GM10248 (cell line): ENCODE measurements around the gene AHNAK.

Experiments
- CTCF ChIA-PET: fragments of 300-600 bp; sonication (Branson Sonifier 250); formaldehyde crosslinking; extraction: SDS; loops from one replicate; lab custom pipeline; 2021; ENCODE audit warnings: antibody characterized with exemption; lab: Yijun Ruan, JAX
- POLR2A ChIA-PET: fragments of 350-650 bp; sonication (Branson Sonifier 250); formaldehyde crosslinking; extraction: SDS; loops from one replicate; lab custom pipeline; 2020; ENCODE audit warnings: antibody characterized with exemption; lab: Yijun Ruan, JAX
- DNase-seq: peaks from one replicate; pipeline ENCODE4 v3.0.0; 2012; ENCODE audit errors: extremely low spot score
- CTCF ChIP-seq: IDR thresholded peaks from 2 replicates; pipeline ENCODE4 v1.5.1; 2012; ENCODE audit warnings: mild to moderate bottlenecking, low read depth; ENCODE audit errors: extremely low read depth, missing control alignments, control extremely low read depth

Gene AHNAK

GRCh38 chr11:62512961-62513360 lies 33.6 kb downstream of the AHNAK start:
- POLR2A ChIA-PET = no interaction called here
- no peak for TF ChIP-seq CTCF
- CTCF ChIA-PET = interaction anchor here (1.6 kb wide), 1 partner anchor 88 kb away, joined by 4 read pairs; no protein-coding TSS in a partner anchor

GRCh38 chr11:62508336-62509058 lies 38.1 kb downstream of the AHNAK start:
- POLR2A ChIA-PET = no interaction called here
- peak; percentile 57 for DNase-seq
- CTCF ChIA-PET = interaction anchor here (1.0 to 2.0 kb wide), 3 partner anchors 8 to 84 kb away, joined by 4 to 12 read pairs (median 4); no protein-coding TSS in a partner anchor
- TF ChIP-seq CTCF = peak; percentile 25

More at GRCh38 chr11:62512961-62513360, 33.6 kb downstream of the AHNAK start:
- DNase-seq = no peak

- no peak for TF ChIP-seq CTCF
- CTCF ChIA-PET = interaction anchor here (1.0 to 2.0 kb wide), 2 partner anchors 9 to 35 kb away, joined by 4 to 12 read pairs; no protein-coding TSS in a partner anchor
- no peak for DNase-seq
- POLR2A ChIA-PET = no interaction called here
Observed at GRCh38 chr11:62507125-62507422, 39.5 kb downstream of the AHNAK start.

- DNase-seq = no peak
- POLR2A ChIA-PET = interaction anchor here (0.6 to 0.7 kb wide), 2 partner anchors 35 to 413 kb away, joined by 5 to 6 read pairs; no protein-coding TSS in a partner anchor
- CTCF ChIA-PET = interaction anchor here (1.0 to 2.0 kb wide), 2 partner anchors 8 to 36 kb away, joined by 4 to 12 read pairs; no protein-coding TSS in a partner anchor
- no peak for TF ChIP-seq CTCF
Observed at GRCh38 chr11:62506413-62507124, 40.0 kb downstream of the AHNAK start.

GRCh38 chr11:62505440-62506091 lies 41.0 kb downstream of the AHNAK start:
- no peak for TF ChIP-seq CTCF
- POLR2A ChIA-PET = interaction anchor here (0.6 to 0.7 kb wide), 2 partner anchors 36 to 414 kb away, joined by 5 to 6 read pairs; no protein-coding TSS in a partner anchor
- CTCF ChIA-PET = interaction anchor here (1.4 kb wide), 2 partner anchors 37 to 81 kb away, joined by 4 read pairs; no protein-coding TSS in a partner anchor
- no peak for DNase-seq

- ChIA-PET CTCF (interaction anchor here (1.4 kb wide), 2 partner anchors 38 to 80 kb away, joined by 4 read pairs; no protein-coding TSS in a partner anchor), POLR2A (no interaction called here)
- TF ChIP-seq CTCF = no peak
- DNase-seq = no peak
Observed at GRCh38 chr11:62505059-62505439, 41.6 kb downstream of the AHNAK start.
